HepG2 (cell line): ENCODE data around the gene SEC14L1. TPM values are rescaled to one million over a fixed set of nuclear protein-coding genes. Genes with fewer than 3 reads are reported as not detected.
A peak's percentile ranks its signal among the peaks of the same experiment; 100 is the strongest.

Experiments used
- DR1 ChIP-seq: sonication (generic); formaldehyde crosslinking; IDR thresholded peaks from 2 replicates; pipeline ENCODE4 v1.8.0; 2021; ENCODE audit warnings: mild to moderate bottlenecking, missing genetic modification reagents, inconsistent platforms
- KIAA2018 ChIP-seq: sonication (generic); formaldehyde crosslinking; IDR thresholded peaks from 2 replicates; pipeline ENCODE4 v1.5.0; 2020; ENCODE audit warnings: mild to moderate bottlenecking, missing genetic modification reagents, borderline replicate concordance
- KLF12 ChIP-seq: sonication (generic); formaldehyde crosslinking; IDR thresholded peaks from 2 replicates; pipeline ENCODE4 v1.4.0; 2020; ENCODE audit warnings: missing genetic modification reagents, borderline replicate concordance
- KMT2B ChIP-seq: IDR thresholded peaks from 2 replicates; pipeline ENCODE4 v1.6.1; 2016; ENCODE audit warnings: missing genetic modification reagents, missing compliant biosample characterization
- NBN ChIP-seq: fragments of 450-650 bp; conservative IDR thresholded peaks from 2 replicates; pipeline ENCODE4 v1.6.1; 2017
- NR1H2 ChIP-seq: sonication (generic); formaldehyde crosslinking; IDR thresholded peaks from 2 replicates; pipeline ENCODE4 v1.8.1; 2022; ENCODE audit warnings: low read depth, missing genetic modification reagents, borderline replicate concordance
- NR2F2 ChIP-seq: IDR thresholded peaks from 2 replicates; pipeline ENCODE4 v1.6.1; 2012; ENCODE audit warnings: low read depth, inconsistent platforms, borderline replicate concordance
- SPEN ChIP-seq: sonication (generic); formaldehyde crosslinking; IDR thresholded peaks from 2 replicates; pipeline ENCODE4 v1.5.1; 2020; ENCODE audit warnings: low read depth, mild to moderate bottlenecking, missing genetic modification reagents
- STAG1 ChIP-seq: sonication (generic); formaldehyde crosslinking; IDR thresholded peaks from 2 replicates; pipeline ENCODE4 v1.4.0; 2020; ENCODE audit warnings: missing genetic modification reagents
- ZBTB4 ChIP-seq: sonication (generic); formaldehyde crosslinking; IDR thresholded peaks from 2 replicates; pipeline ENCODE4 v1.4.0; 2020; ENCODE audit warnings: missing genetic modification reagents, mild to moderate bottlenecking, borderline replicate concordance
- ZFAT ChIP-seq: sonication (generic); formaldehyde crosslinking; conservative IDR thresholded peaks from 2 replicates; pipeline ENCODE4 v1.8.1; 2023; ENCODE audit warnings: missing genetic modification reagents, inconsistent platforms
- ZNF205 ChIP-seq: IDR thresholded peaks from 2 replicates; pipeline ENCODE4 v1.6.1; 2018; ENCODE audit warnings: missing biosample characterization, missing genetic modification reagents
- ZNF326 ChIP-seq: sonication (generic); formaldehyde crosslinking; IDR thresholded peaks from 2 replicates; pipeline ENCODE4 v1.4.0; 2020; ENCODE audit warnings: missing genetic modification reagents, borderline replicate concordance
- ZNF800 ChIP-seq: sonication (generic); formaldehyde crosslinking; IDR thresholded peaks from 2 replicates; pipeline ENCODE4 v1.4.0; 2020; ENCODE audit warnings: missing genetic modification reagents
- ZNF841 ChIP-seq: sonication (generic); formaldehyde crosslinking; IDR thresholded peaks from 2 replicates; pipeline ENCODE4 v1.8.1; 2023; ENCODE audit warnings: missing genetic modification reagents, borderline replicate concordance
- ZSCAN21 ChIP-seq: sonication (generic); formaldehyde crosslinking; IDR thresholded peaks from 2 replicates; pipeline ENCODE4 v1.8.0; 2022; ENCODE audit warnings: mild to moderate bottlenecking, missing genetic modification reagents, moderate library complexity, borderline replicate concordance
- ZSCAN25 ChIP-seq: sonication (generic); formaldehyde crosslinking; IDR thresholded peaks from 2 replicates; pipeline ENCODE4 v1.8.0; 2022; ENCODE audit warnings: mild to moderate bottlenecking, missing genetic modification reagents
- polyA plus RNA-seq, 8 experiments: library from polyadenylated mRNA; depleted of rRNA in 3 of 8; stranded (reverse) in 7 of 8; unstranded in 1 of 8; fragments of >200 nt; fragmentation: Illumina TruSeq in 4 of 8; extraction: Trizol in 4 of 8; gene quantifications; 2 replicates each; pipeline versions ENCODE4 v1.2.1 to v1.2.3, GENCODE V29; 2011 to 2016; ENCODE audit warnings: low read depth in 4 of 8, missing spikeins in 1 of 8, mixed read lengths in 1 of 8; ENCODE audit not compliant: insufficient read depth in 1 of 8
- total RNA-seq, 5 experiments: library from RNA; depleted of rRNA; stranded (reverse); fragments of >200 nt; fragmentation: Illumina TruSeq; extraction: Trizol; gene quantifications; 2 replicates each; pipeline ENCODE4 v1.2.3, GENCODE V29; 2016; ENCODE audit warnings: low read depth in 1 of 5

SEC14L1 gene
- total and polyA plus RNA-seq, 2 of the 13 experiments (the other 11 are each of a cell fraction or from before 2014, with no cell fraction given): 26.3 to 43.9 TPM

- TF ChIP-seq ZNF800 (CRISPR knock-in tag) (no peak), NR2F2 (peak; percentile 38; the same call in 1 of the 2 replicates), SPEN (CRISPR knock-in tag) (no peak), ZBTB4 (0 out of 2 replicates have a peak, but pooled peaks have one; percentile 56), ZNF841 (CRISPR knock-in tag) (no peak), ZFAT (no peak), KMT2B (peak; percentile 52; the same call in 1 of the 2 replicates), ZNF326 (no peak), DR1 (CRISPR knock-in tag) (no peak), ZSCAN25 (no peak), ZSCAN21 (no peak), ZNF205 (CRISPR knock-in tag) (peak; percentile 37; the same call in 1 of the 2 replicates), KIAA2018 (CRISPR knock-in tag) (no peak), STAG1 (CRISPR knock-in tag) (peak; percentile 83), KLF12 (no peak), NR1H2 (CRISPR knock-in tag) (no peak), NBN (no peak)
Measured at GRCh38 chr17:77208217-77208808, 67.5 kb downstream of the SEC14L1 start (continued).
